Activated CD8-positive, alpha-beta memory T cell treated with anti-CD3 and anti-CD28 coated beads for 1 hour (primary cell): Measurements from ENCODE around the gene NTM.

Experiments
- DNase-seq, 2 donors: peaks; one replicate each; pipeline ENCODE4 v3.0.0-alpha.2; 2020; ENCODE audit warnings: low read depth in 1 of 2; ENCODE audit errors: extremely low read depth in 1 of 2

NTM gene

GRCh38 chr11:131758726-131759125 lies 388.3 kb downstream of the NTM start:
- no peak for DNase-seq

- DNase-seq: no peak
Measured at GRCh38 chr11:131759140-131759539, 388.7 kb downstream of the NTM start.

- no peak for DNase-seq
Measured at GRCh38 chr11:131760091-131761061, 390.0 kb downstream of the NTM start.

GRCh38 chr11:131762346-131763110 lies 392.1 kb downstream of the NTM start:
- no peak for DNase-seq

GRCh38 chr11:131763193-131763890 lies 392.9 kb downstream of the NTM start:
- DNase-seq: no peak

- no peak for DNase-seq
Measured at GRCh38 chr11:131764126-131764525, 393.7 kb downstream of the NTM start.

GRCh38 chr11:131764649-131765048 lies 394.2 kb downstream of the NTM start:
- DNase-seq: no peak

- no peak for DNase-seq
Measured at GRCh38 chr11:131766637-131767036, 396.2 kb downstream of the NTM start.

GRCh38 chr11:131767421-131767820 lies 397.0 kb downstream of the NTM start:
- DNase-seq: no peak

GRCh38 chr11:131770801-131771200 lies 400.4 kb downstream of the NTM start:
- DNase-seq: no peak

GRCh38 chr11:131771471-131771870 lies 401.1 kb downstream of the NTM start:
- DNase-seq: no peak

GRCh38 chr11:131773626-131774025 lies 403.2 kb downstream of the NTM start:
- no peak for DNase-seq

GRCh38 chr11:131776211-131776610 lies 405.8 kb downstream of the NTM start:
- DNase-seq: no peak

GRCh38 chr11:131785801-131786200 lies 415.4 kb downstream of the NTM start:
- DNase-seq: no peak

GRCh38 chr11:131787119-131787518 lies 416.7 kb downstream of the NTM start:
- DNase-seq: no peak

GRCh38 chr11:131790586-131790985 lies 420.2 kb downstream of the NTM start:
- DNase-seq: no peak

- DNase-seq: no peak
Measured at GRCh38 chr11:131792243-131792642, 421.8 kb downstream of the NTM start.

GRCh38 chr11:131796089-131796488 lies 425.7 kb downstream of the NTM start:
- DNase-seq: no peak

- no peak for DNase-seq
Measured at GRCh38 chr11:131796541-131796940, 426.1 kb downstream of the NTM start.

GRCh38 chr11:131800452-131800851 lies 430.0 kb downstream of the NTM start:
- DNase-seq: no peak

- no peak for DNase-seq
Measured at GRCh38 chr11:131802440-131803115, 432.2 kb downstream of the NTM start.
